ENCODE data around the gene PTBP3. TPM values are rescaled to one million over a fixed set of nuclear protein-coding genes. Genes with fewer than 3 reads are reported as not detected.
"Not testable (repeated sequence)": the region's sequence is repeated elsewhere in the genome, so short reads cannot be mapped to it uniquely, and the experiment has no call there.

The PTBP3 gene
- total RNA-seq, 1 donor from 2014 or later: 21.3 TPM

- Histone ChIP-seq H3K4me3 (no peak overlapping the region), H3K4me1 (no peaks in the 10 kb centered on the region), H3K36me3 (no peaks in the 10 kb centered on the region), H3K27ac (no peak overlapping the region), H3K9me3 (no peaks in the 10 kb centered on the region), H3K27me3 (no peaks in the 10 kb centered on the region)
- TF ChIP-seq CTCF (IDR thresholded peaks at IDR 0.05): no peak
- no peak for DNase-seq (ENCODE audit: low spot score in 2 of 2)
- intact Hi-C loops (cut with DNase I): no loop called here
Measured at GRCh38 chr9:112279501-112279900, 53.9 kb downstream of the PTBP3 start.

- no peak for DNase-seq (ENCODE audit: low spot score in 2 of 2)
- no peaks in the 10 kb centered on the region for H3K27me3 ChIP-seq
- H3K4me3 ChIP-seq: no peak overlapping the region
- H3K4me1 ChIP-seq: no peaks in the 10 kb centered on the region
- intact Hi-C loops (cut with DNase I): no loop called here
- TF ChIP-seq CTCF (IDR thresholded peaks at IDR 0.05): no peak
- no peaks in the 10 kb centered on the region for H3K9me3 ChIP-seq
- no peaks in the 10 kb centered on the region for H3K36me3 ChIP-seq
- H3K27ac ChIP-seq: no peak overlapping the region
Measured at GRCh38 chr9:112278152-112278551, 55.3 kb downstream of the PTBP3 start.

GRCh38 chr9:112274600-112274999 is 58.8 kb downstream of the PTBP3 start:
- intact Hi-C loops (cut with DNase I): no loop called here
- Histone ChIP-seq H3K9me3 (no peaks in the 10 kb centered on the region), H3K27ac (no peak overlapping the region), H3K4me3 (no peak overlapping the region), H3K36me3 (peaks cover 0 to 5% of the 10 kb centered on the region in 2 donors), H3K27me3 (no peaks in the 10 kb centered on the region), H3K4me1 (no peaks in the 10 kb centered on the region)
- DNase-seq (ENCODE audit: low spot score in 2 of 2): no peak
- TF ChIP-seq CTCF (IDR thresholded peaks at IDR 0.05): no peak

GRCh38 chr9:112273876-112274275 is 59.5 kb downstream of the PTBP3 start:
- DNase-seq (ENCODE audit: low spot score in 2 of 2): no peak
- Histone ChIP-seq H3K36me3 (peaks cover 0 to 5% of the 10 kb centered on the region in 2 donors), H3K4me3 (no peak overlapping the region), H3K27me3 (no peaks in the 10 kb centered on the region), H3K27ac (no peak overlapping the region), H3K4me1 (no peaks in the 10 kb centered on the region), H3K9me3 (no peaks in the 10 kb centered on the region)
- TF ChIP-seq CTCF (IDR thresholded peaks at IDR 0.05): no peak
- intact Hi-C loops (cut with DNase I): no loop called here

- Histone ChIP-seq H3K27ac (no peak overlapping the region), H3K27me3 (no peaks in the 10 kb centered on the region), H3K4me3 (no peak overlapping the region), H3K9me3 (no peaks in the 10 kb centered on the region), H3K36me3 (peaks cover 0 to 5% of the 10 kb centered on the region in 2 donors), H3K4me1 (no peaks in the 10 kb centered on the region)
- no peak for TF ChIP-seq CTCF (IDR thresholded peaks at IDR 0.05)
- DNase-seq (ENCODE audit: low spot score in 2 of 2): no peak
- intact Hi-C loops (cut with DNase I): no loop called here
Measured at GRCh38 chr9:112271466-112272098, 61.8 kb downstream of the PTBP3 start.

GRCh38 chr9:112268413-112268812 is 65.0 kb downstream of the PTBP3 start:
- no peak overlapping the region for H3K27ac ChIP-seq
- peaks cover 0 to 12% of the 10 kb centered on the region in 2 donors for H3K36me3 ChIP-seq
- H3K4me3 ChIP-seq: no peak overlapping the region
- no peaks in the 10 kb centered on the region for H3K4me1 ChIP-seq
- H3K27me3 ChIP-seq: no peaks in the 10 kb centered on the region
- no peak for TF ChIP-seq CTCF (IDR thresholded peaks at IDR 0.05)
- H3K9me3 ChIP-seq: no peaks in the 10 kb centered on the region
- no peak for DNase-seq (ENCODE audit: low spot score in 2 of 2)
- intact Hi-C loops (cut with DNase I): no loop called here

GRCh38 chr9:112267086-112267485 is 66.3 kb downstream of the PTBP3 start:
- H3K27me3 ChIP-seq; DNase-seq (ENCODE audit: low spot score in 2 of 2); H3K27ac ChIP-seq; H3K4me3 ChIP-seq; H3K9me3 ChIP-seq; H3K4me1 ChIP-seq; intact Hi-C loops (cut with DNase I): not testable (repeated sequence)
- peaks cover 0 to 12% of the 10 kb centered on the region in 2 donors for H3K36me3 ChIP-seq
